Loucy (cell line): ENCODE measurements around the gene NCOA5.

ENCODE experiments used
- CTCF ChIP-seq: fragments of 200-600 bp; sonication (generic); conservative IDR thresholded peaks from 2 replicates; pipeline ENCODE4 v1.5.1; 2014; ENCODE audit warnings: mild to moderate bottlenecking, antibody characterized with exemption, low read length
- EZH2phosphoT487 ChIP-seq: fragments of 200-600 bp; IDR thresholded peaks from 2 replicates; pipeline ENCODE4 v1.6.1; 2018; ENCODE audit warnings: antibody characterized with exemption, mild to moderate bottlenecking, moderate library complexity, borderline replicate concordance

DNA sequence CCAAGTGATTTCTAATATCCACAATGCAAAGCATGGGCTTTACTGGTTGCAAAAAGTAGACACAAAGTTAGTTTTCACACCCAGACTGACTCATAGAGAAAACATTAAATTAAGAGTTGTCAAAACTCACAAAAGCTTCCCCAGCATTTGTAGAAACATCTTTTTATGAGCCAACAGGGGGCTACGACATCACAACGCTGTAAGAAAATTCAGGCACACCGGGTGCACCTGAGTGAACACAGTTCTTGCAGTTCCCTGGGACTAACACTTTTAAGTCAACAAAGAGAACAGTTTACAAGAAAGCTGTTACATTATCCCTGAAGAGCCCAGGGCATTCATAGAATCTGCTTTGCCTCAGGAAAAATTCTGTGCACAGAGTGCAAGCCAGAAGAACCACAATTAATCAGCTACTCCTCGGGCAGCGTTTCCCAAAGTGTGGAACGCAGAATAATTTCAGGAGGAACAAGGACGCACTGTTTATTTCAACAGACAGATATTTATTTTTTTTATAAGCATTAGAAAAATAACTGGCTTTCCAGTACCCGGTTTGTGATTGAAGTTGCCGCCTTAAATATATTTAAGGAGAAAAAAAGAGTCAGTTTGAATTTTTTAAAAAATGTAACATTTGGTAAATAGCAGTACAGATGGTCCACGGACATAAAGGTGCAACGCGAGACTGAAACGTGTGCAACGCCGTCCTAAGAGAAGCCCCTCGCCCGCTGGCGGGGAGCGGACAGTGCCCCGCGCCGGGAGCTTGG lies 1.2 kb downstream of the NCOA5 start:
- no peak for TF ChIP-seq CTCF
- no peak for TF ChIP-seq EZH2phosphoT487
